Brain pericyte (primary cell): ENCODE data around the gene PROS1.
"Not testable (repeated sequence)": the region's sequence is repeated elsewhere in the genome, so short reads cannot be mapped to it uniquely, and the experiment has no call there.

ENCODE experiments used
- DNase-seq: peaks from one replicate; pipeline ENCODE4 v3.0.0-alpha.2; 2012; ENCODE audit warnings: low read depth, low spot score

The PROS1 gene

GRCh38 chr3:93878250-93879017, 95.3 kb downstream of the PROS1 start:
- DNase-seq = not testable (repeated sequence)

DNA sequence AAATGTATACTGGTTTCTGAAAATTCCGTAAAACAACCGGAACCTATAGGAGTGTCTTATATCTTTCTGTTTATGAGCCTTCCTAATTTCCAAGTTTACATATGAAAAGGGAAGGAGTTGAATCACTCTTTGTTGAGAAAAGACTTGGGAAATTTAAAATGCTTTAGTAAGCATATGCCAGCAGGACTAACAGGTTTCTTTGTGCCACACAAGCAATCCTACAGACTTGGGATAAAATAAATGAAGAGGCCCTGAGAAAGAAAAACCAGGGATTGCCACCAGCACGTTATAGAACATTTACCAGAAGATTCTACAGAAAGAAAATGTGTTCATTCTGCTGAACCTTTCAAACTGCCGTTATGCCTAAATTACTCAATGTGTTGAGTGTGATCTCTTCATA, 96.3 kb downstream of the PROS1 start:
- not testable (repeated sequence) for DNase-seq

DNA sequence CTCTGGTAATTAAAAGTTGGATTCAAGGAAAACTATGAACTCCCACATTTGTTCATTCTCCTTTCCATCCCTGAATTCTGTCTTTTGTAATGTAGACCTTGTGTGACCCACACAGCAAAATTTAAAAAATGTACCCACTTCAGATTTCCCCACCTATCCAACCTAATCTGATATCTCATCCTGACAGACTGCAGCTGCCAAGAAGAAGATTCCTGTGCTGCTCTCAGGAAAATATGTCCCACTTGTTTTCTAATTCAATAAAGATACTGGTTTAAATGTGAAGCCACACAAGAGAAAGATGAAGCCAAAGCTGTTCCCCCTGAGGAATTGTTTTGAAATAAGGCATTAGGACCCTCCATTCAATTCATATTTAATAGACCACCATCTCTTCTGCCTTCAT, 100.3 kb downstream of the PROS1 start:
- DNase-seq = not testable (repeated sequence)

DNA sequence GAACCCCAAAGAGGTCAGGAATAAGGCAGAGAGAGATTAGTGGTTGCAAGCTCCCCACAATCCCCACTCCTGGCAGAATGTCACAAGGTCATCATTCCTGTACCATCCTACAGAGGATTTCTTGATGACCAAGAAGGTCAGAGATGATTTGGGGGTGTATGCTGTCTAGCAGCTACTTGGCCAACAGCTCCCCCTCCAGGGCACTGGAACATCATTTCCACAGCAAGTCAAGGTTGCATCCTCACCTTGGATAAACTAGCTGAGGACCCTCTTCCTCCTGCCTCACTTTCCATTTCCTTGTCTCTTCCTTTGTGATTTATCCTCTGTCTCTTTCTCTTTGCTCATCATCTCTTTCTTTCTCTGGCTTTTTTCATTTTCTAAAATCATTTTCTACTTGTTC, 106.3 kb downstream of the PROS1 start:
- DNase-seq = no peak

DNA sequence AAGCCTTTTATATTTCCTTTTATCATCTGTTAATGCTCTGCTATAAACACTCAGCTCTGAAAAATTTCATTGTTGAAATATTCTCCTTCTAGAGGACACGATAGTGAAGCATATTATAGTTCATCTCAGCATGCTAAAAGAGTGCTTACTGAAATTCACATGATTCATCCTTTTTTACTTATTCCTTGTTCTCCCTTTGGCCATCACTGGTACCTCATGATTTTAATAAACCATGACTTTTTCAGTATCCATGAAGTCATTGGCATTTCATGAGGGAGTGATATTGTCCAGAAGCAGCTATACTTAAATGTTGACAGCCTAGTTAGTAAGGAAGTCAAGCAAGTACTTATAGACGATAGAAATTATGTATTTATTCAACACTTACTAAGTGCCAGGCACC, 112.7 kb downstream of the PROS1 start:
- no peak for DNase-seq

DNA sequence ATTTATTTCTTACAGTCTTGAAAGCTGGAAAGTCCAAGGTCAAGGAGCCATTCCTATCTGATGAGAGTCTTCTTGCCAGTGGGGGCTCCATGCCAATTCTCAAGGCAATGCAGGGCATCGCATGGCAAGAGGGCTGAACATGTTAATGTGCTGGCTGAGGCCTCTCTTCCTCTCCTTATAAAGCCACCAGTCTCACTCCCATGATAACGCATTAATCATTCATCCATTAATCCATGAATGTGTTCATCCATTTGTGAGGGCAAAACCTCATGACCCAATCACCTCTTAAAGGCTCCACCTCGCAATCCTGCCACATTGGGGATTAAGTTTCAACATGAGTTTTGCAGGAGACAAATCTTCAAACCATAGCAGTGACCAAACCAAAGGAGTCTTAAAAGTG, 118.3 kb downstream of the PROS1 start:
- DNase-seq = no peak

GRCh38 chr3:93852228-93852627, 121.5 kb downstream of the PROS1 start:
- not testable (repeated sequence) for DNase-seq

GRCh38 chr3:93843981-93844380, 129.7 kb downstream of the PROS1 start:
- no peak for DNase-seq

DNA sequence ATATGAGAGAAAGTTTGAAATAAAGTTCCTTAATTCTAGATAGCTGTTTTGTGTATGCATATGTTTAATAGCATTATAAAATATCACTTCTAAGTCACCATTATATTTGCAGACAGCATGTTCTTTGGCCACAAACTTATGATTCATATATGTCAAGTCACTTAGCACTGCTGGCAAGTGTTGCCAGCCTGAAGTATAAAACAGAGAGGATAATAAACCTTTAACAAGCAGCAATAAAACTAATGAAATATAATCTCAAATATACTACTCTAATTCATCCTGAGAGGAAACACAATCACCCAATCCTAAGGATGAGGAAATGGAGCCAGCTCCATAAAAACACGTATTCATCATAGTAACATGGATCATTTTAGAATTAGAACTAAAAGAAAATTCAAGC, 134.5 kb downstream of the PROS1 start:
- not testable (repeated sequence) for DNase-seq
